Kidney glomerular epithelial cell (primary cell): ENCODE data around the gene PAX5.
"Not testable (repeated sequence)": the region's sequence is repeated elsewhere in the genome, so short reads cannot be mapped to it uniquely, and the experiment has no call there.

ENCODE experiments used
- DNase-seq: peaks from one replicate; lab custom pipeline; 2025; lab: John Stamatoyannopoulos, UW

PAX5 gene

GRCh38 chr9:37033682-37034304, at the start of gene PAX5:
TSS of gene PAX5 (minus strand) at chr9:37034268. CDS start at chr9:37034031, 237 bp downstream.
- no peak for DNase-seq

- no peak for DNase-seq
These were observed 49.6 kb upstream of the PAX5 start for GRCh38 chr9:37083654-37084053.

DNA sequence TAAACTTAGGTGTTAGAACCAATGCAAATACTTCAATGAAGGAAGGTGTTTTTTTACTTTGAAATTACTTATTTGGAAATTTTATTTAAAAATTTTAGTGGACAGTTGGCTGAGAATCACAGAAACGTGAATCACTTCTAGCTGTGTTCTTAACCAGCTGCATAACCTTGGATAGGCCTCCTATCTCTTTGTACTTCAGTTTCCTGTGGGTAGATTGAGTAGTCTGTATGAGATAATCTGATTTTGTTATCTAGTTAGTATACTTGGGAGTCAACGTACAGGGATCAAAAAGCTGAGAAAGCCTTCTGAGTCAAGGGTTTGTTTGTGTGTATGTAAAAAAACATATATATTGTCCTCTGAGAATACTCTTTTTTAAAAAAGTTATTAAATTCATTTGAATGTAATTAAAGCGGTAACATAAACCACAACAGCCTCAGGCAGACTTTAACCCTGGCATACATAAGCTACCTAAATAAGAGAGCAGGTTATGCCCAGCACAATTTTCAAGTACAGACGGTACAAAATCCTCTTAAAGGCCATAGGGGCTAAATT, 48.2 kb upstream of the PAX5 start:
- DNase-seq = no peak

DNA sequence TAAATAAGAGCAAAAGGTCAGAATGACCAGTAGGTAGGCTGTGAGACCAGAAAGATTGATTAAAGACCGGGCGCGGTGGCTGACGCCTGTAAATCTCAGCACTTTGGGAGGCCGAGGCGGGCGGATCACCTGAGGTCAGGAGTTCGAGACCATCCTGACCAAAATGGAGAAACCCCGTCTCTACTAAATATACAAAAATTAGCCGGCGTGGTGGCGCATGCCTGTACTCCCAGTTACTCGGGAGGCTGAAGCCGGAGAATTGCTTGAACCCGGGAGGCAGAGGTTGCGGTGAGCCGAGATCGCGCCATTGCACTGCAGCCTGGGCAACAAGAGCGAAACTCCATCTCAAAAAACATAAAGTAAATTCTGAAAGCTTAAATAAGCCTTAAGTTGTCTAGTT, 47.4 kb upstream of the PAX5 start:
- not testable (repeated sequence) for DNase-seq

DNA sequence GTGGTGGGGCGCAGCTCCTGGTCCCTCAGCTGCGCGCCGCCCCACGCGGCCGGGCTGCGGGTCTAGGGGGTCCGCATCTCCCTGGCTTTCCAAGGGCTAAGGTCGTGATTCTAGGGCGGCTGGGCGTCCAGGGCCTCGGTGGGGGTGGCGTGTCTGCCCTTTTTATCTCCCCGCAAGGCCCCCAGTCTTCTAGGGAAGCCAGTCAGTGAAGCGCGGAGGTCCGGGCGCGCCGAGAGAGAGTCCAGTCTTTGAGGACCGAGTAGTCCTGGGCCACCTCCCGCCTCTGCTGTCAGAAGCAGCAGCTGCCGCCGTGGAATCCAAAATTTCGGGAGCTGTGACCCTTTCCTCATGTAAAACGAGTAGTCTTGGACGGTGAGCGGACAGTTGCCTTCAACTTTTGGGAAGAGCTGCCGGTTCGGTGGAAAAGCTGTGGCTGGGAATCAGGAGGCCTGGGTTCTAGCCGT, 46.1 kb upstream of the PAX5 start:
- not testable (repeated sequence) for DNase-seq

DNA sequence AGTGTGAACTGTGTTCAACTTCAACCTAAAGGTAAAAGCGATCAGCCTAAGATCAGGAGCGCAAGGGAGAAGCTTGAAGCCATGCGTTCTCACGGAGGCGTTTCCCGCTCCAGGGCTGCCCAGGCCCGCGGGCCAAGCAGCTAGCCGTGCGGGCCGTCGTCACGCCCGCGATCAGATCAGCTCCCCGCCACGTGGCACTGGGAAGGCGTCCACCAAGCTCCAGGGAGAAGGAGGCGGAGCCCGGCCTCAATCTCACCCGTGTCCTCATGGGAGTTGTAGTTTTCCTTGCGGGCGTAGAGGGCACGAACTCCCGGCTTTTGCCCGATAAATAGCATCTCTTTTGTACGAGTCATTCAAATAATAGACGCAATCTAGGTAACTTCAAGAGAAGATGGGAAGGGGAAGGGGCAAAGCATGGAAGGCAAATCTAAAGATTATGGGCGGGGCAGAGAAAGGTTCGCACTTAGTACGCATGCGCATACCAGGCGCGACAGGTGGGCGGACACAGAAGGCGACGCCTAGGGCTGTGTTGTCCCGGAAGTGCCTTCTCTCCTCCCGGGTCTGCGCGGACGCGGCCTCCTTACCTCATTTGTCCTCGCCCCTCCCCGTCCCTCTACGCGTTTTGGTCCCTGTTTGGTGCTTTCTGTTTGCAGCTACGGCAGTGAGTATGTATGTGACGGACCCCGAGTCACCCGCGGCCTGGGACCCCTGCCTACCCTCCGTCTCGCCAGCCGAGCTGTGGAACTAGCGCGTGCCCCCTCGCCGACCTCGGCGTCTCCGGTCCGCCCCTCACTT, 45.5 kb upstream of the PAX5 start:
- peak; percentile 89 for DNase-seq

GRCh38 chr9:37074790-37075189, 40.7 kb upstream of the PAX5 start:
- not testable (repeated sequence) for DNase-seq

DNA sequence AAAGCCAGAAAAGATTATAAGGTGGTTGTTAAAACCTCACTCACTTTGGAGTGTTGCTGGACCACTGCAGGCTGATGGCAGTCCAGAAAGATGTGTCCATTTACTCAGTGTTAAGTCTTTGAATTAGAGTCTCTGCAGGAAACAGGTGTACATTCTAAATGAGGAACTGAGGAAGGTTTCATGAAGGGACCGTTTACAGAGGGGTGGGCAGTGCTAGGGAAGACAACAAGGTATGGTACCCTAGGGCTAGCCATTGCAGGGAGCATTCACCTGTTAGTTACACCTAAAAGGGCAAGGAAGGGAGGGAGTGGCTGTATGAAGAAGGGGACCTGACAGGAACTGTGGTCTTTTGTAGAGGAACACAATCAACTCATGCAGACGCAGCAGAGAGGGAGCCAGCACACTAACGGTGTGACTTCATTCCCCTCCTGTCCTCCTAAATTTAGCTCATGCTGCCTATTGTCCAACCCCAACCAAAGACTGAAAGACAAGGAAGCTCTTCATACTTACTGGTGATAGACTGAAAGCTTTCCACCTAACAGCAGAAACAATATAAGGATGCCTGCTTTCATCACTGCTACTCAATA, 32.2 kb upstream of the PAX5 start:
- DNase-seq = no peak

DNA sequence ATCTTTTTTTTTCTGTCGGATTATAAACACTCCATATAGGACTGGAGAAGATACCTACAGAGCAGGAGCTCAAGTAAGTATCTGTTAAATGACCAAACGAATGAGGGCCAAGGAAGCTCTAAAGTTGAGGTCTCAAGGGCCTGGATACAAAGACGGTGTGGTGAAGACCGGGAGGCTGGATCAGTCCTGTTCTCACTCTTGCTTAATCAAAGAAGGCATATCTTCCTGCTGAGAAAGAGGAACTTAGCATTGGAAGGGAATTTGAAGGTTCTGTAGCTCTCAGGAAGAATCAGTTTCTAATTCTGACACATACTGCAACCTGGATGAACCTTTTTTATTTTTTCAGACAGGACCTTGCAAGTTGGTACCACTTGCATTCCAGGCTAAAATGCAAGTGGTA, 28.3 kb upstream of the PAX5 start:
- no peak for DNase-seq

- DNase-seq = no peak
These were observed 27.7 kb upstream of the PAX5 start for GRCh38 chr9:37061768-37062167.

DNA sequence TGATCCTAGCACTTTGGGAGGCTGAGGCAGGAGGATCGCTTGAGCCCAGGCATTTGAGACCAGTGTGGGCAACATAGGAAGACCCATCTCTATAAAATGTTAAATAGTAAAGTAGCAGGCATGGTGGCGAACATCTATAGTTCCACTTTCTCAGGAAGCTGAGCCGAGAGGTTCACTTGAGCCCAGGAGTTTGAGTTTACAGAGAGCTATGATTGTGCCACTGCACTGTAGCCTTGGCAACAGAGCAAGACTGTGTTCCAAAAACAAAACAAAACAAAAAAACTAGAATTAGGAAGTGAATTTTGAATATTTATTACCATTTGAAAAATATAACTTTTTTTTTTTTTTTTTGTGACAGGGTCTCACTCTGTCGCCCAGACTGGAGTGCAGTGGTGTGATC, 26.8 kb upstream of the PAX5 start:
- DNase-seq = no peak

- DNase-seq = no peak
These were observed 22.2 kb upstream of the PAX5 start for GRCh38 chr9:37056046-37056920.

DNA sequence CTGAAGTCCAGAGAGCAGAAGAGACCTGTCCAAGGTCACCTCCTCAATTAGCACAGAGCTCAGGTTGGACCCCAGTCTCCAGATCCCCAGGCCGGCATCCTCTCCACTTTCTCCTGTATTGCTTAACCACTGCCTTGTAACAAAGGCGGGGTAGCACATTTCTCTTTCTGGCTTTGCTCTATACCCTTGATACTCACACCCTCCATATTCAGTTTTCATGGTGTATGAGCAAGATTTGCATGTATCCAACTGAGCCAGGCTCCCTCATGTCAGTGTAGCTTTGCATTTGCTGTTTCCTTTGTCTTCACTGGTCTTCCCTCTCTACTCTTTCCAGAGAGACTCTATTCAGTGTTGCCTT, 20.3 kb upstream of the PAX5 start:
- not testable (repeated sequence) for DNase-seq

- DNase-seq = no peak
These were observed 19.8 kb upstream of the PAX5 start for GRCh38 chr9:37053684-37054362.

GRCh38 chr9:37046683-37047082, 12.6 kb upstream of the PAX5 start:
- no peak for DNase-seq

- DNase-seq = no peak
These were observed 8.4 kb upstream of the PAX5 start for GRCh38 chr9:37042421-37042820.

DNA sequence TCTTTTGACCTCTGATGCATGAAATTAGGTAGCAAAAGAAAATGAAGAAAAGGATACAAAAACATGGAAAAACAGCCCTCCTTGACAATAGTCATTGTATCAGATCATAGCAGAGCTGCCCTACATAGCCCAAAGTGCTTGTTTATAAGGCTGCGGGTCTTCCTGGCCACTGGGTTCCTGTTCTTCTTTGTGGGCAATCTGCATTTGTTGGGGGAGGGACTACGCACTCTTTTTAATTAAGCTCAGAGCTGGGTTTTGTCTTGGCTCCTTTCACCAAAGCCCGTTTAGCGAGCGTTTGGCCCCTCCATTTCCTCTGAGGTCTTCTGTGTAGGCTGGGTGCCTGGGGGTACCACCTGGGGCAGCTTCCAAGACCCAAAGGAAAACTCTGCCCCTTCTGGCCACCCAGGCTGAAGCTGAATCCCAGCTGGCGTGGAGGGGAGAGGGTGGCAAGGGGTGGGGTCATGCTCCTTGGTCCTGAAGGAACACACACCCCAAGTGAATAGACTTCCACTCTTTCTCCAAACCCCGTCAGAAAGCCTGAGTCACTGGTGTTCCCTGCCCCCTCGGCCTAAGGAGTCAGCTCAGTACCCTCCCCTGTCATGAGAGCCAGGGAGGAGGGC, 6.5 kb upstream of the PAX5 start:
- DNase-seq = no peak

DNA sequence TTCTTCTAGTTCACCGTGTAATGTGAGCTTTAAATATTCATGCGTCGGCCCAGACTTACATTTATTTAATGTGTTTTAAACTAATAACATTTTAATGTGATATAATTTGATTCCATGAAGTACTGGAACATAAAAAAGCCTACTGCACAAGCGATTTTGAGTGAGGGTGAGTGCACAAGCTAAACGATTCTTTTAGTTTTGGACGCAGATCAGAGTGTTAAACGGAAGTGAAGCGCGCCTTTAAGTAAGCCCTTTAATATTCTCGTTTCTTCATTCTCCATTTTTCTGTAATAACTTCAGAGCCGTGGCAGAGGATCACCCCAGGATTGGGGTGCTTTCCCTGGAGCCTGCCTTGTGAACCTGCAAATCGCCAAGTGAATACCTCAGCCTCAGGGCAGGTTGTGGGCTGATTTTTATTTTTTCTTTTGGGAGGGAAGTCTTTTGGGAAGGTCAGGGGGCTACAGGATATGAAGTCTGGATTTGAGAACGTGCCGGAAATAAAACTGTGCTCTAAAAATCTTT, 4.9 kb upstream of the PAX5 start:
- DNase-seq = no peak

DNA sequence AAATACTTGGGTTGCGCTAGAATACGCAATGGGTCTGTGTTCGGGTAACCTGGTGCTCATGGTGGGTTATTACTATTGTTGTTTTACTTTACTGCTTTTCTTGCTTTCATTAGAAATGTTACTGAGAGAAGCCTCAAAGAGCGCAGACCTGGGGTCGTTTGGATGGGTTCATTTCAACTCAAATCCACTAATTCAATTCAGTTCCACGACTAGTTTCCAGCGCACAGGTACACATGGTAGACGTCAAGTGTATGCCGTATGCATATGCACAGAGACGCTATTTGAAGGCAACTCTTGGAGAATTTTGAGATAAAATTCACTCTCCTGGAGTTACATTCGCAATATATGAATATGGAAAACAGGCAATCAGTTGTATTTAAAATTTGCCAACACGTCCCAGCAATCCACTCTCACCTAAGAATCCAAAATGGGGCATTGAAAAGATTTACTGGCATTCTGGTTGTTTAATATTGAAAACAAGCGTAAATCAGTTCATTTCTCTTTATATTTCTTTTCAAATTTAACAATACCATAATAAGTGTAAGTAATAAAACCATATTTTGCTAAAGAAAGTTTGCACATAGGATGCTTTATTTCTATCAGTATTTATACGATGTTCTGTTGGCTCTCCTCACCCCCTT, 4.4 kb upstream of the PAX5 start:
- DNase-seq = no peak
